BE2C (cell line): Measurements from ENCODE around the gene PPP1R1C.

ENCODE experiments used
- DNase-seq: peaks from one replicate; pipeline ENCODE4 v3.0.0-alpha.2; 2020
- H3K27me3 ChIP-seq: fragments of 250-450 bp; sonication (Bioruptor Pico); 2 replicates; pipeline ENCODE4 v1.5.1; 2020; ENCODE audit warnings: mild to moderate bottlenecking
- H3K36me3 ChIP-seq: fragments of 250-450 bp; sonication (Bioruptor Pico); 2 replicates; pipeline ENCODE4 v1.5.1; 2020; ENCODE audit warnings: mild to moderate bottlenecking
- H3K4me1 ChIP-seq: fragments of 250-450 bp; sonication (Bioruptor Pico); 2 replicates; pipeline ENCODE4 v1.5.1; 2020
- H3K4me3 ChIP-seq: 2 replicates; pipeline ENCODE4 v1.5.1; 2011; ENCODE audit warnings: low read depth, low read length
- H3K9me3 ChIP-seq: fragments of 250-450 bp; sonication (Bioruptor Pico); 2 replicates; pipeline ENCODE4 v1.5.1; 2020
- CTCF ChIP-seq: IDR thresholded peaks from 2 replicates; pipeline ENCODE4 v1.5.1; 2012; ENCODE audit warnings: mild to moderate bottlenecking, low read depth, low read length

The PPP1R1C gene

GRCh38 chr2:181977661-181978350 is 7.8 kb upstream of the PPP1R1C start:
- Histone ChIP-seq H3K9me3 (no peaks in the 10 kb centered on the region), H3K27me3 (no peaks in the 10 kb centered on the region), H3K36me3 (no peaks in the 10 kb centered on the region), H3K4me3 (no peak overlapping the region), H3K4me1 (no peaks in the 10 kb centered on the region)
- DNase-seq: no peak
- no peak for TF ChIP-seq CTCF

GRCh38 chr2:181978351-181979150 is 7.1 kb upstream of the PPP1R1C start:
- Histone ChIP-seq H3K4me3 (no peak overlapping the region), H3K9me3 (no peaks in the 10 kb centered on the region), H3K27me3 (no peaks in the 10 kb centered on the region), H3K4me1 (no peaks in the 10 kb centered on the region), H3K36me3 (no peaks in the 10 kb centered on the region)
- no peak for TF ChIP-seq CTCF
- no peak for DNase-seq

GRCh38 chr2:181984060-181984459 is 1.6 kb upstream of the PPP1R1C start:
- no peaks in the 10 kb centered on the region for H3K27me3 ChIP-seq
- no peak for TF ChIP-seq CTCF
- no peaks in the 10 kb centered on the region for H3K36me3 ChIP-seq
- H3K4me3 ChIP-seq: no peak overlapping the region
- DNase-seq: no peak
- no peaks in the 10 kb centered on the region for H3K4me1 ChIP-seq
- H3K9me3 ChIP-seq: no peaks in the 10 kb centered on the region

GRCh38 chr2:181984814-181985631 is 630 bp upstream of the PPP1R1C start:
- no peaks in the 10 kb centered on the region for H3K4me1 ChIP-seq
- no peaks in the 10 kb centered on the region for H3K36me3 ChIP-seq
- no peak for TF ChIP-seq CTCF
- no peak for DNase-seq
- H3K4me3 ChIP-seq: no peak overlapping the region
- H3K27me3 ChIP-seq: no peaks in the 10 kb centered on the region
- H3K9me3 ChIP-seq: no peaks in the 10 kb centered on the region

- no peaks in the 10 kb centered on the region for H3K4me1 ChIP-seq
- no peak for DNase-seq
- H3K9me3 ChIP-seq: no peaks in the 10 kb centered on the region
- no peaks in the 10 kb centered on the region for H3K36me3 ChIP-seq
- TF ChIP-seq CTCF: no peak
- no peak overlapping the region for H3K4me3 ChIP-seq
- H3K27me3 ChIP-seq: no peaks in the 10 kb centered on the region
Measured at GRCh38 chr2:181988154-181988924, 2.7 kb downstream of the PPP1R1C start.
